SH-SY5Y (cell line): ENCODE results near the gene PEX7.

Experiments
- GATA2 ChIP-seq: IDR thresholded peaks from 2 replicates; pipeline ENCODE4 v1.6.1; 2011; ENCODE audit warnings: mild to moderate bottlenecking, low read depth, low read length
- GATA3 ChIP-seq: IDR thresholded peaks from 2 replicates; pipeline ENCODE4 v1.6.1; 2011; ENCODE audit warnings: low read depth, mild to moderate bottlenecking, low read length, moderate library complexity

DNA sequence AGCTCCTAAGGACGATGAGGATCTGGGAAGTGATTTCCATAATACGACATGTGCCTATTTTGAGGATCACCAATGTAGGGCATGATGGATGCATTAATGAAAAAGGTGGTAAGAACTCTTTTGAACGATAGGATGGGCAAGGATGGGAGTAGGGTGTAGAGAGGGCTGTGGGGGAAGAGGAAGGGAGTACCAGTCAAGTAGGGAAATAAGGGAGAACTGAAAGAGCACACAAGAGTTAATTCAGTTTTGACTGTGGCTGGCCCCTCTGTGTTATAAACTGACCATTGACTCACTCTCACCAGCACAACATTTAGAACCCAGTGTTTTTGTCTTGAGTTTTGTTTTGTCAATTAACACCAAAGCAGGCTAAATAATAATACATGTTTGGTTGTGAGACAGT, 132.7 kb downstream of the PEX7 start:
- TF ChIP-seq GATA2, result no peak
- no peak for TF ChIP-seq GATA3
